Amniotic epithelial cell (primary cell): ENCODE measurements around the gene GINS2.

ENCODE experiments used
- DNase-seq: peaks from one replicate; pipeline ENCODE4 v3.0.0-alpha.2; 2010; ENCODE audit warnings: low read depth

GINS2 gene

GRCh38 chr16:85716022-85716679, 27.4 kb upstream of the GINS2 start:
- no peak for DNase-seq

GRCh38 chr16:85715169-85716021, 26.6 kb upstream of the GINS2 start:
- no peak for DNase-seq

GRCh38 chr16:85712801-85713200, 24.0 kb upstream of the GINS2 start:
- DNase-seq: peak; percentile 48

- DNase-seq: no peak
These were observed 23.3 kb upstream of the GINS2 start for GRCh38 chr16:85711982-85712587.

- DNase-seq: no peak
These were observed 22.0 kb upstream of the GINS2 start for GRCh38 chr16:85710732-85711131.

- no peak for DNase-seq
These were observed 21.2 kb upstream of the GINS2 start for GRCh38 chr16:85709766-85710585.

- no peak for DNase-seq
These were observed 19.6 kb upstream of the GINS2 start for GRCh38 chr16:85708338-85708737.

- no peak for DNase-seq
These were observed 18.9 kb upstream of the GINS2 start for GRCh38 chr16:85707528-85708095.

GRCh38 chr16:85706449-85707034, 17.8 kb upstream of the GINS2 start:
- DNase-seq: no peak

- no peak for DNase-seq
These were observed 16.4 kb upstream of the GINS2 start for GRCh38 chr16:85704900-85705846.

- no peak for DNase-seq
These were observed 15.3 kb upstream of the GINS2 start for GRCh38 chr16:85704011-85704410.

GRCh38 chr16:85699628-85700027, 10.9 kb upstream of the GINS2 start:
- DNase-seq: peak; percentile 85

- no peak for DNase-seq
These were observed 10.3 kb upstream of the GINS2 start for GRCh38 chr16:85698935-85699558.

GRCh38 chr16:85698459-85698891, 9.7 kb upstream of the GINS2 start:
- DNase-seq: no peak

- DNase-seq: no peak
These were observed 8.7 kb upstream of the GINS2 start for GRCh38 chr16:85697431-85697830.

GRCh38 chr16:85696781-85697180, 8.0 kb upstream of the GINS2 start:
- DNase-seq: no peak

- no peak for DNase-seq
These were observed 6.7 kb upstream of the GINS2 start for GRCh38 chr16:85695196-85696128.

- peak; percentile 41 for DNase-seq
These were observed 1.8 kb upstream of the GINS2 start for GRCh38 chr16:85690469-85691064.
